COLO829 (cell line): Measurements from ENCODE around the gene MINK1.
"Not testable (repeated sequence)": the region's sequence is repeated elsewhere in the genome, so short reads cannot be mapped to it uniquely, and the experiment has no call there.

Experiments used
- DNase-seq: peaks from one replicate; pipeline ENCODE4 v3.0.0; 2012; ENCODE audit warnings: low spot score

Gene MINK1

DNA sequence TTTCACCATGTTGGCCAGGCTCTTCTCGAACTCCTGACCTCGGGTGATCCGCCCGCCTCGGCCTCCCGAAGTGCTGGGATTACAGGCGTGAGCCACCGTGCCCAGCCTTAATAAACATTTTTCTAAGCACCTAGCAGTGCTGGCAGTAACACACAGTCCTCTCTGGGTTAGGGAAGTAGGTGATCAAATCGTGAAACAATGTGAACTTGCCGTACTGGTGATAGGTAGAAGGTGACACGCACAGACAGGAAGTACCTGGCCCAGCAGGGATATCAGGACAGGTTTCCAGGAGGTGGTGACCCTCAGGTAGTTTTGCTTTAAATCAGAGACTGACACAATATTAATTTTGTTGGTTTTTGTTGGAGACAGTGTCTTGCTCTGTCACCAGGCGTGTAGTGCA lies 21.7 kb upstream of the MINK1 start:
- no peak for DNase-seq

DNA sequence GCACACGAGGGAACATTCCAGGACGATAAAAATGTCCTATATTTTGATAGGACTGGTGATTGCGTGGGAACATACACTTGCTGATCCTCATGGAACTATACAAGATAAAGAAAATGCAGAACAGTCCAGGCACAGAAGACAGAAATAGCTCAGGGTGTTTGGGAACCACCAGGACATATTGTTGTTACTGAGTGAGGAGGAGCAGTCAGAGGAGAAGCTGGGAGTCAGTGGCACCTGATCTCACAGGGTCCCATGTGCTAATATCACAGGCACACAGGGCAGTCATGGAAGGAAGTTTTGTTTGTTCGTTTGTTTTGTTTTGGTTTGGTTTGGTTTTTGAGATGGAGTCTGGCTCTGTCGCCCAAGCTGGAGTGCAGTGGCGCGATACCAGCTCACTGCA lies 20.4 kb upstream of the MINK1 start:
- DNase-seq: no peak

DNA sequence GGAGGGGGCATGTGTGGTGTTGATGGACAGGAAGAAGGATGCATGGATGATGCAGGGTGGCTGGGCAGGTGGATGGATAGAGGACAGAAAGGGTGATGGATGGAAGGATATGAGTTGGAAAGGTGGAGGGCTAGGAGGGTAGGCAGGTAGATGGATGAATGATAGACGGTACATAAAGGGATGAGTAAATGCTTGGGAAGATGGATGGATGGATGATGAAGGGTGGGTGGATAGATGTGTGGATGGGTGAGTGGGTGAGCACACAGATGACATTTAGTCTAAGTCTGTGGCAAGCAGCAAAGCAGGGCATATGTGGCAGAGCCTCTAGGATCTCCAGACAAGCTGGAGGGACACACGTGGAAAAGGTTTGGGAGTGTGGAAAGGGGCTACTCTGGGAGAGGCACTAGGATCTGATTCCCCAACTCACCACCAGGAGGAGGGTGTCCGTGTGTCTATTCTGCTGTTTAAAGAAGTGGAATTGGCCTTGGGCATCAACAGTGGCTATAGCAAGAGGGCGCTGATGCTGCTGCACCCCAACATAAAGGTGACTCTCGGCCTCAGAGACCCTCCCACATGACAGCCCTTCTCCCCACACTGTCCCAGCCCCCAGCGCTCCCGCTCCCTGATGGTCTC lies 18.0 kb upstream of the MINK1 start:
- no peak for DNase-seq

DNA sequence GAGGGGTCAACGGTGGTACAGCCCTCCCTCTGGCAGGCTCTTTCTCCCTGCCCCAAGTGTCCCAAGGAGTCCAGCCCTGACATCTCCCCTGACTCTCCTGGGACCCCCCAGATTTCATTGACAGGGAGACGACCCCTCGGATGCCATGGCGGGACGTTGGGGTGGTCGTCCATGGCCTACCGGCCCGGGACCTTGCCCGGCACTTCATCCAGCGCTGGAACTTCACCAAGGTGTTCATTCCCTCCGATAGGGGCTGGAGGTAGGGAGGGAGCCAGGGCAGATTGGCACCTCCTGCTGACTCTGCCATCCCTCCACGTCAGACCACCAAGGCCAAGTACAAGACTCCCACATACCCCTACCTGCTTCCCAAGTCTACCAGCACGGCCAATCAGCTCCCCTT lies 16.3 kb upstream of the MINK1 start:
- DNase-seq: no peak

DNA sequence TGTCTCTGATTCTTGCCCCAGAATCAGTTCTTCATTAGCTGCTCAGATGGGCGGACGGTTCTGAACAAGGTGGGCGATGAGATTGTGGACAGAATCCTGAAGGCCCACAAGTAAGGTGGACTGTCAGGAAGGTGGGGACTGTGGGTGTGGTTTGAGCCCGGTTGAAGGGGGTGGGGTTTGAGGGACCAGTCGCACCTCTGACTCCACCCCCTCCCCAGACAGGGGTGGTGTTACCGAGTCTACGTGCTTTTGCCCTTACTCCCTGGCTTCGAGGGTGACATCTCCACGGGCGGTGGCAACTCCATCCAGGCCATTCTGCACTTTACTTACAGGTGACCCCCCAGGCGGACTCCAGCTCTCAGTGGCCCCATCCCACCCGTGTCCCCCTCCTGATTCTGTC lies 14.9 kb upstream of the MINK1 start:
- no peak for DNase-seq

DNA sequence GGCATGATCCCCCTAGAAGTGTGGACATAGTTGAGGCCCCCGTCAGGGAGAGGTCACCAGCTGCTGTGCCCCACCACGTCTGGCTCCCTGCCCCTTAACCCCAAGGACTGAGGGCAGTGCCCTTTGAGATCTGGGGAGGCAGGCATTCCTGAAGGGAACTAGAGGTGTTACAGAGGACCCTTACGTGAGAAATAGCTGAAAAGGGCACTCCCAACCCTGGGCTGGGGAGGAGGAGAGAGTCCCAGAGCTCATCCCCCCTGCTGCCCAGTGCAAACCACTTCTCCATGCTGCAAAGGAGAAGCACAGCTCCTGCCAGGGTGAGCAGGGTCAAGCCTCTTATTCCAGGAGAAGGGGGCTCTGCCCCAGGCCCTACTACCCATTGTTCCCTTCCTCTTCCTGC lies 10.3 kb upstream of the MINK1 start:
- no peak for DNase-seq

DNA sequence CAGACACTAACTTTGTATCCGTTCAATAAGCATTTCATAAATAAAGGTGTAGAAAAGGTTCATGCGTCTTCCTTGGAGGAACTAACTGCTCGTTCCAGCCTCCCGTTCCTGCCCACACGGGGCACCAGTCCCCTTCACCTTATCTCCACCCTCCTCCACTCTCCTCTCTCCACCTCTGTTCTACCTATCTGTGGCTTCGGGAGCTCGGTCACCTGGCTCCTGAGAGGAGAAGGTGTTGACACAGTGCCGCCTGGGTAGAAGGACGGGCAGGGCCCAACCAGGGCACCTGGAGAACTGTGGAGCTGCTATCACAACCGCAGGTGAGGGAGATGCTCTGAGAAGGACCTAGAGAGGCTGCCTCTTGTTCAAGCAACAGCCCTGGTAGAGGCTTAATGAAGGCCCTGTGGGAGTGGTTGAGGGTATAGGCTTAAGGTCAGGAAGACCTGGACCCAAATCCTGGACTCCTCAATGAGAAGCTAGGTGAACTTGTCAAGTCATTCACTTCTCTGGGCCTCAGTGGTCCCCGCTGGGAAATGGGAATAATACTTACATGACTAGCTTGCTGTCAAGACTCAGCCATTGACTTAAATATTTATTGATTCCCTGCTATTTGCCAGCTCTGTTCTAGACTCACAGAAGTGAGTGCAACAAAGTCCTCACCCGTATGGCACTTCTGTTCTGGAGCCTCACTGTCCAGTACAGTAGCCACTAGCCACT lies 9.6 kb upstream of the MINK1 start:
- DNase-seq: no peak

DNA sequence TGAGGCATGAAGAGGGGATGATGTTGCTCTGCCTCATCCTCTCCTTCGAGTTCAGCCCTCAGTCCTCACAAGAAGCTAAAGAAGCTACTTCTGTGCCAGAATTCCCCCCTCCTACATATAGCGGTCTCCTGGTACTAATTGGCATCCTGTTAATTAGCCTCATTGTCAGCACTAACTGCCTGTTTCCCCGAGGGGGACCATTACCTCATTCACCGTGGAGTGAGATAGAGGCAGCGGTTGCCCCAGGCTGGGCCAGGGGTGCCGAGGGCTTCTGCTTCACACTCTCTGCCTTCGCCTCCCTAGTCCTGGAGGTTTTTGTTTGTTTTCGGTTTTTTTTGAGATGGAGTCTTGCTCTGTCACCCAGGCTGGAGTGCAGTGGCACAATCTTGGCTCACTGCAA lies 5.7 kb upstream of the MINK1 start:
- DNase-seq: no peak

DNA sequence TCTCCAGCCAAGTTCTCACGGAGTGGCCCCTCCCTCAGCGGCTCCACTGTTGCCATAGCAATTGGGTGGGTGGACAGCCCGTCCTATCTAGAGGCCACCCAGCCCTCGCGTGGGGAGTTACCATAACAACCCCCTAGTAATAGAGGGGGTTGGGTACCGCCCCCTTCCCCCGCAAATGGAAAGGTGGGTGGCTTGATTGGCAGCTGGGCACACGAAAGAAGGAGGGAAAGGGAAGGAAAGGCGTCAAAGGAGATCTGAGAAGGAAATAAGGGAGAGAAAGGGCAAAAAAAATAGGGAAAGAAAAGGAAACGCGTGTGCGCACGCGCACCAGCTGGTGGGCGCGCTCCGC lies 337 bp upstream of the MINK1 start:
- DNase-seq: not testable (repeated sequence)

DNA sequence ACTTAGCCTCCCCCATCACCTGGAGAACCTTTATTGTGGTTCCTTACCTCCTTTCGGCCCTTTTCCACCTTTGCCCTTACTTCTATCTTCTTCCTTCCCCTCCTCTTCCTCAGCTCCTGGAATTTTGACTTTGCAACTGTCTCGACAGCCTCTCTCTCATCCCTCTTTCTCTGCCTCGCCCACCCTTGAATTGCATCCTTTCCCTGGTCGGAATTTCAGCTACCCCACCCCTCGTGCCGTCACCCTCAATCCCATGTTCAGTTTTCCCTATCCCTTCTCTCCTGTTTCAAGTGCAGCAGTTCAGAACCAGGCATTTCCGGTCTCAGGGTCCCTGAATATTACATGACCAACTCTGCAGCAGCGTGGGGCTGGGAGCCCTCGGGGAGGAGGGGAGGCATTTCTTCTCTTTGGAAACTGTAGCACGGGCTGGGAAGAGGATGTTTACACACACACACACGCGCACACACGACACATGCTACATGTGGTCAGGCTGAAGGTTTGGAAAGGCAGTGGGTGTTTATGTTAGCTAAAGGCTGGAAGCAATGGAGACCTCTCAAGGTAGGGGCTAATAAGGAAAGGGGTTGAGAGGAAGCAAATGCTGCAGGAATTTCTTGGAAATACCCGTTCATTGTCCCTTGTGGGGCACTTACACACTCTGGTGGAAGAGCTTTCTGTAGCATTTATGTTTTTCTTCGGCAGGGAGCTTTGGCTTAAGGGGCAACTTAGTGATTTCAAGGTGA lies 971 bp downstream of the MINK1 start:
- DNase-seq: no peak

DNA sequence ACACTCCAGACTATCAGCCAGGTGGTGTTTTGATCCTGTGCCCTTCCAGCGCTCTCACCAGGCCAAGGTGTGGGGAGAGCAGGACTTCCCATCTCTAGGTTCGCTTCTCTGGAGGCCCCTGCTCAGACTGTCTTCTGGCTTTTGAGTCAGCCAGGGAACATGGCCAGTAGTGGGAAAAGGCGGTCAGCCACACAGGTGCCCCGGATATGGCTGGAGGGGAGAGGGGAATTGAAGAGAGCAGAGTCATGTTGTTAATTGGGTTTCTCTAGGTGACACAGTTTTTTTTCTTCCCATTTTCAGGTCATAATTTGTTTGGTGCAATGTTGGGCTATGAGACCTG lies 1.5 kb downstream of the MINK1 start:
- no peak for DNase-seq

DNA sequence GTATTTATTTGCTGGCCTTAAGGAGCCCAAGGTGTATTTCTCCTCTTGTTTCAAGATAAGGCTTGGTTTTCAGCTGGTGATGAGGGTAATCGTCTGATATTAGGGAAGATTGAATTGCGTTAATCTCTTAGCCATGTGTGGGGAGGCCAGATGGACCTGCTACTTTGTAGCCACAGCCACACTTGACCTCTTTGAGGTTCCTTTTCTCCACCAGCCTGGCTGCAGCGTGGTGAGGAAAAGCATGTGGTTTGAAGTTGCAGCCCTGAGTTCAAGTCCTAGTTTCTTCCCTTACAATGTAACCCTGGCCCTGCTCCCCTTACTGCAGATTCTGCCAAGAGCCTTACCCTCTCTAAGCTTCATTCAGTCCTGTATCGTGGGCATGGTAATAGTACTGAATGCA lies 3.1 kb downstream of the MINK1 start:
- no peak for DNase-seq

DNA sequence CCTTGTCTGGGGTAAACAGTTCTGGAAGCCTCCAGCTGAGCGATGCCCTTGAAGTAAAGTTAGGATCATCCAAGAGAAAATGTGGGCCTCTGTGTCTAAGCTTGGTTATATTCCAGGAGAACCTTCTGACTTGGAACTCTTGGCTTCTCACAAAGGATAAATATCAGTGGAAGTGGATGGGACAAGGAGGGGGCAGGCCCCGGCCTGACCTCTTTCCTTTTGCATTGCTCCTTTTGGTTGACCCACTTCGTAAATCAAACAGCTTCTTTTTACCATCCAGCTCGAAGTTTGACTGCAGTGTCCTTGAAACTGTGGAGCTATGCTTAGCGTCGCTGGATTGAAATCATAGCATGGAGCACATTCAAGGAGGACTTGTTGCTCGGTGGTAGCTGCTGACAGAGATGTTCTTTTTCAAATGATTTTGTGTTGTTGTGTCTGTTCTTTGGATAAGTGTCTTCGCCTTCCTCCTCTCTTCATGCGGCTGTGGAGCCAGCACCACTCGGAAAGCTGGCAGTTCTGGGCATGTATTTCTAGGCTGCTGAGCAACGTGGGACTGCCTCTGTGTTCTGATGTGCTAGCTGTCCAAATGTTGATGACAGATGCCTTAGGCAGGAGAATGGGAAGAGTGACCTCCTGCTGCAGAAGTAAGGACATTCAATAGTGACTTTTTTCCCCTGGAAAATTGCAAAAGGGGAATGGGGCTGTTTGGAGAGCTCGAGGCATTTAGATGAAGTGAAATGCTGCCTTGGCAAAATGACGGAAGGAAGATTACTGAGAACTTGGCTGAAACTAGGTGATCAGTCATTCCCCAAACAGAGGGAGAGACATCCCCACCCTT lies 4.5 kb downstream of the MINK1 start:
- no peak for DNase-seq

DNA sequence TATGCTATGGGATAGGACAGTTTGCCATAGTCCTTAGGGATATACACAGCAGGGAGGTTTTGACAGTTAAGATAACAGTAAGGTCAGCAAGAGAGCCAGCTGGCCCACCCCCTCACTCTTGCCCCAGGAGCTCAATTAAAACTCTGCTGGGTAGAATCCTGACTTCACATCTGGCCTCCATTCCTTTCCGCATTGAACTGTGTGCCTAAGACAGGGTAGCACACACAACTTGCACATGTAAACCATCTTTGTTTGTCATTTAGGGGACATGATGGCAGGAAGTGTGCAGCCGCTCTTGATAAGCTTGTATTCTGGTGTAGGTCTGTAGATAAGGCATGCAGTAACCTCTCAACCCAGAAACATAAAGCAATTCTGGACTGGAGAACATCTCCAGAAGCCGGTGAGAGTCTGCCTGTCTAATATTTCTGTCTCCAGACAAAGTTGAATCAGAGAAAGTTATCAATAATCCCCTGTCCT lies 5.2 kb downstream of the MINK1 start:
- DNase-seq: no peak

DNA sequence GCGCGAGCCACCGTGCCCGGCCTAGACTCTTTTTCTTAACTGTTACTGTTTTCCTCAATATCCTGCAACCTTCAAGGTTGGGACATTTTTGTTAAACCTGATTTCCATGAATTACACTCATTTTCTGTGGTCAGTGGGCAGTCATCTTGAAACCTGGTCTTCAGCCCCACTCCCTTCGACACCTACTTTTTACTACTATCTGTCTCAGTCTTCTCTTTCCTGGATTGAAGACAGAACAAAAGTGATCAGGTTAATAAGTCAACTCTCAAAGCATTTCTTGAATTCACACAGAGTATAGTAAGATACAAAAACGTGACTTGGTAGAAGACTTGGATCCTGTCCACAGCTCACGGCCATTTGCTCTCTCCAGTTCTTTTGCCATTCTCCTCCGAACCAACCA lies 6.1 kb downstream of the MINK1 start:
- no peak for DNase-seq

DNA sequence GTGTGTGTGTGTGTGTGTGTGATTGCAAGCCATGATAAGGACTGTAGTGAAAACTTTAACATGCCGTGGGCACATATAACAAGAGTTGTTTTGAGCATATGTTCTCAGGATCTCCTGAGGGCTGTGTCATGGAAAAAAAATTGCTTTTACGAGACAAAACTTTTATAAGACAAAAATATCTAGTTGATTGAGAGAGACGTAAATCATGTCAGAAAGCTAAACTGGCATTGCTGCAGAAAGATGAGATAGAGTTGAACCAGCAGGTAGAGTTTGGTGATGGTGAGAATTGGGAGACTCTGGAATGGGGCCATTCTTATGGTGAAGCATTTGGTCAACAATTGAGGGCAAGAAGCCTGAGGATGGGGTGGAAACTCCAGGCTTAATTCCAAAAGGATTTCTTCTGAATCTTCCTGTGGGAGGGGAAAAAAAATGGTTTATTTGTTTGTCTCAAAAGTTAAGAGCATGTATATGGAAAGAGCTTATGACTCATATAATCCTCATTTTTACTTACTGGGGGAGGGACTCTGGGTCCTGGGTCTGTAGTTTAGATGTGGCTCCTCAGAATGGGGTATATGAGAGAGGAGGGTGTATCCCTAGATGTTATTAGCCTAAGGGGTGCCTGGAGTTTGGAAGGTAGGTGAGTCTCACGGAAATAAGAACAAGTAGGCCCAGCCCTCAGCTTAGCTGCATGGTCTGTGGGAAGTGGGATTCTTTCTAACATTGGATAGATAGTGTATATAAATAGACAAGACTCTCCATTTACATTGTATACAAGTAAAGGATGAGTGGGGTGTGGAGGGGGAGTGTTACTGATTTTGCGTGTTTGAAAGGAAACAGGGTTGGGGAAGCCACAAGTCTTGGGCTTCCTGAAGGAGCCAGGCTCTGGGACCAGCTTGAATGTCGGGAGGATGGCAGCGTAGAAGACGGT lies 7.1 kb downstream of the MINK1 start:
- no peak for DNase-seq

DNA sequence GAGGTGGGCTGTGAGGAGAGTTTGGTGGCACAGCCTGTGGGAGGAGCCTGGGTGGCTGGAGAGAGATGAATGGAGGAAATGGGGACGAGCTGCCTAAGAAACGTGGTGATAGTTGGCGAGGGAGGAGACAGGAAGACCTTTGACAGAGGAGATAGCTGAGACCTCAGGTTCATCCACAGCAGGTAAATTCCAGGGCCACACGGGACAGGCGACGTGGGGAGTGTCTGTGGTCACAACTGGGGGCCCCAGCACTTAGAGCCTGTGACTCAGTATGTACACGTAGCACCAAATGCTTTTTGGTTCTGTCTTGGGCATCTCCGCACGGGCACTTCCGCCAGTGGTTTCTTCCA lies 7.7 kb downstream of the MINK1 start:
- DNase-seq: no peak

DNA sequence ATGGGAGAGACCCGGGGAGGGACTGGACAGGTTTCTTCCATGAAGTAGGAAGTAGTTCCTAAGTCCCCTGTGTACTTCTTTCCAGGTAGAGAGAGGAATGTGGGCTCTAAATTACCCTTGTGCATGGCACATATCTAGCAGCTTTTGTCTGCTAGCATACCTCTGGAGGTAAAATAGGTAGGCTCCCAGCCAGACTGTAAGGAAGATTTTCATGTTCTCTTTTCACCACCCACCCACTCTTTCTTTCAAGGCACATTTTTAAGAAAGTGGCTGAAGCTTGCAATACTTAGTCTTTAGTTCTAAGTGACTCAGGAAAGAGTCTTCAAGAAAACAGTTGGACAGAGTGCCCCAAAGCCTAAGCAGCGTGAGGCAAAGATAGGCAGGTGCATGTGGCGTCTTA lies 9.2 kb downstream of the MINK1 start:
- no peak for DNase-seq

DNA sequence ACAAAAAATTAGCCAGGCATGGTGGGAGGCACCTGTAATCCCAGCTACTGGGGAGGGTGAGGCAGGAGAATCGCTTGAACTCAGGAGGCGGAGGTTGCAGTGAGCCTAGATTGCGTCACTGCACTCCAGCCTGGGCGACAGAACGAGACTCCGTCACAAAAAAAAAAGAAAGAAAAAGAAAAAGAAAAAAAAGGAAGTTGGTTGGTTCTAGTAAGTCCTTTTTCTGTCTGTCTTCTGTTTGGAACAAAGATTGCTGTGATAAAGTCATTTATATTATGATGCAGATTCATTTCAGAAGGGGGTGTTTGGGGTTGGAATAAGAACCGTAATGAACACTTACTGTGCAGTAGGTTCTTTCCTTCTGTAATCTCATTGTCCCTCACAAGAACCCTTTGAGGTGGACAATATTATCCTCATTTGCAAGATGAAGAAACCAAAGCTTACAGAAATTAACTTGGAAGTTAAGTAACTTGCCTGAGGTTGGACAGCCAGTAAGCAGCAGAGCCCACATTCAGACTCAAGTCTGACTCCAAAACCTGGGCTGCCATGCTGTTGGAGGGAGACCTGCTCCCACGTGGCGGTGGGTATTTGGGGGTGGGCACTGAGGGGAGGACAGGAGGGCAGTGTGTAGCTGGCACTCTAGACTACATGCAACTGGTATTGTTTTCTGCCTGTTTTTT lies 10.3 kb downstream of the MINK1 start:
- no peak for DNase-seq

DNA sequence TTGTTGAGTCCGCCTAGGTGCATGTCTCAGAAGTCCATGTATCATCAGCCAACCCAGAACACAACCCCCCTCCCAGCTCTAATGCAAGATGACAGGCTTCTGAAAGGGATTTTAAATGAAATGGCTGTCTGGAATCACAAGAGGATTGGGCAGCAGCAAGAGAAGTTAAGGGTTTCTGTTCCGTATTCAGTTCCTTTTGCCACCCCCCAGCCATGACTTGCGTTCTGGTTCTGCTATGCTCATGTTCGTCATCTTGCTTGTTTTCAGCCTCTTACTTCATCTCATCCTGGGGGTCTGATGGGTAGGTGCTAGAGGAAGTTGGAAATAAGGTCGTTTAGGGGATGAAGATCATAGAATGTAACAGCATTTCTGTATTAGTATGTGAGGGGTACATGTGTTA lies 12.0 kb downstream of the MINK1 start:
- DNase-seq: no peak
